ENCODE measurements around the gene PRKG2. TPM values are rescaled to one million over a fixed set of nuclear protein-coding genes. Genes with fewer than 3 reads are reported as not detected.

PRKG2 gene
- total RNA-seq, 6 donors from 2014 or later, result 2.1 to 8.9 (median 6.2) TPM

DNA sequence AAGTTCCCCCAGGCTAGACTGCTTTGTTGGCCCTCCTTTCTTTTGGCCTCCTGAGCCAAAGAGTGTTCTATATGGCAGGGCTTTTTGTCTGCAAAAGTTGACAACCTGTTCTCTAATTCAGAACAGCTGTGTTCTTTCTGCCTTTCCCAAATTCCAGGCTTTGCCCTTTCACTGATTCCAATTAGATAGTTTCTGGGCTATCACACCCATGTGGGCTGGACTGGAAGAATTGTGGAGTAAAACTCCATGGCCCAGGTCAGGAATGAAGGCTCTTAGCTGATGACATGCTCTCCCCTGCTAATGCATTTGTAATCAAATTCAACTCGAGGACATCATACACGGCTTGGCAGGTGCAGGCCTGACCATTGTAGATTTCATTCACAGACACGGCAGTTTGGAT, 165.1 kb downstream of the PRKG2 start:
- no peak overlapping the region for H3K27ac ChIP-seq
- peak in 1 of 2 donors; percentile 29 for ATAC-seq (ENCODE audit: low FRiP score in 2 of 2)
- H3K36me3 ChIP-seq, result no peaks in the 10 kb centered on the region
- 39 to 46% methylated on average over 3 of the region's 3 CpGs for WGBS, 2 donors
- H3K9me3 ChIP-seq, result no peaks in the 10 kb centered on the region
- no peaks in the 10 kb centered on the region for H3K27me3 ChIP-seq
- TF ChIP-seq POLR2A (IDR thresholded peaks at IDR 0.05), result no peak
- TF ChIP-seq EP300 (IDR thresholded peaks at IDR 0.05), result no peak
- no peak for TF ChIP-seq POLR2AphosphoS5 (IDR thresholded peaks at IDR 0.05)
- TF ChIP-seq, protein P1, sequence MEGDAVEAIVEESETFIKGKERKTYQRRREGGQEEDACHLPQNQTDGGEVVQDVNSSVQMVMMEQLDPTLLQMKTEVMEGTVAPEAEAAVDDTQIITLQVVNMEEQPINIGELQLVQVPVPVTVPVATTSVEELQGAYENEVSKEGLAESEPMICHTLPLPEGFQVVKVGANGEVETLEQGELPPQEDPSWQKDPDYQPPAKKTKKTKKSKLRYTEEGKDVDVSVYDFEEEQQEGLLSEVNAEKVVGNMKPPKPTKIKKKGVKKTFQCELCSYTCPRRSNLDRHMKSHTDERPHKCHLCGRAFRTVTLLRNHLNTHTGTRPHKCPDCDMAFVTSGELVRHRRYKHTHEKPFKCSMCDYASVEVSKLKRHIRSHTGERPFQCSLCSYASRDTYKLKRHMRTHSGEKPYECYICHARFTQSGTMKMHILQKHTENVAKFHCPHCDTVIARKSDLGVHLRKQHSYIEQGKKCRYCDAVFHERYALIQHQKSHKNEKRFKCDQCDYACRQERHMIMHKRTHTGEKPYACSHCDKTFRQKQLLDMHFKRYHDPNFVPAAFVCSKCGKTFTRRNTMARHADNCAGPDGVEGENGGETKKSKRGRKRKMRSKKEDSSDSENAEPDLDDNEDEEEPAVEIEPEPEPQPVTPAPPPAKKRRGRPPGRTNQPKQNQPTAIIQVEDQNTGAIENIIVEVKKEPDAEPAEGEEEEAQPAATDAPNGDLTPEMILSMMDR (IDR thresholded peaks at IDR 0.05), result no peak
- H3K4me3 ChIP-seq, result no peak overlapping the region
- peaks cover 0 to 6% (median 0%) of the 10 kb centered on the region in 4 donors for H3K4me1 ChIP-seq
- DNase-seq, result no peak

- Histone ChIP-seq H3K4me3 (no peak overlapping the region), H3K36me3 (no peaks in the 10 kb centered on the region), H3K27me3 (no peaks in the 10 kb centered on the region), H3K9me3 (no peaks in the 10 kb centered on the region), H3K4me1 (peaks cover 0 to 6% (median 0%) of the 10 kb centered on the region in 4 donors), H3K27ac (no peak overlapping the region)
- DNase-seq (no peak), ATAC-seq (ENCODE audit: low FRiP score in 2 of 2) (peak in 1 of 2 donors; percentile 21)
- TF ChIP-seq, protein P1 (IDR thresholded peaks at IDR 0.05), result no peak
- TF ChIP-seq POLR2A (IDR thresholded peaks at IDR 0.05) (no peak), POLR2AphosphoS5 (IDR thresholded peaks at IDR 0.05) (no peak), EP300 (IDR thresholded peaks at IDR 0.05) (no peak)
- WGBS, 2 donors, result 68 to 75% methylated on average over 4 of the region's 4 CpGs
Observed at GRCh38 chr4:81049330-81049729, 165.7 kb downstream of the PRKG2 start.

- Histone ChIP-seq H3K27ac (no peak overlapping the region), H3K4me3 (no peak overlapping the region), H3K4me1 (peaks cover 0 to 8% (median 2%) of the 10 kb centered on the region in 4 donors), H3K36me3 (no peaks in the 10 kb centered on the region), H3K9me3 (no peaks in the 10 kb centered on the region), H3K27me3 (no peaks in the 10 kb centered on the region)
- 59 to 71% methylated on average over 5 of the region's 5 CpGs for WGBS, 2 donors
- TF ChIP-seq POLR2A (IDR thresholded peaks at IDR 0.05) (no peak), POLR2AphosphoS5 (IDR thresholded peaks at IDR 0.05) (no peak), EP300 (IDR thresholded peaks at IDR 0.05) (no peak)
- TF ChIP-seq, protein P1 (IDR thresholded peaks at IDR 0.05), result no peak
- DNase-seq (no peak), ATAC-seq (ENCODE audit: low FRiP score in 2 of 2) (no peak)
Observed at GRCh38 chr4:81042578-81043365, 172.2 kb downstream of the PRKG2 start.

DNA sequence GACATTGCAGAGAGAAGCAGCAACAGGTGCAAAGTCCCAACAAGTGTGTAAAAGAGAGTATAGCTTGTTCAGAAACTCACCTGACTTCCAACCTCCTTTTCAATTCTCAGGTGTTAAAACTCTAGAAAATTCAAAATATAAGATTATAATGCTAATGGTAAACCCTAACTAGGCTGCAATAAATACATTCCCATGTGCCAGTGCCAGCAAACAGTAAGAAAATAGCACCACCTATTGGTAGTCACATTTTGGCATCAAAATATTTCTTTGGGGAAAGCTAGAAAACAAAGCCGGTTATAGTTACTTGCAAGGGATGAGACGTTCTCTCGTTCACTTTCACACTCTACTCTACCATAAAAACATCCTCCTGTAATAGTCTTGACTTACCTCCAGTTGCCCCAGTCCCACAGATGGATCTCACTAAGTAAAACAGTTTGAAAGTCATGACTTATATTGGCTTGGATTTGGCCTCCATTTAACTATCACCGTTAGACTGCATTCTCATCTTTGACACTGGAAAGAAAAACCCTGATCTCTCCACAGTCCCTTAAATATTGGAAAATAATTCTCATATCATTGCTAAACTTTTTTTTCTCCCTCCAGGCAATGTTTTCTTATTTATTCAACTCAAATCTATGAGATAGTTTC, 174.9 kb downstream of the PRKG2 start:
- H3K4me3 ChIP-seq, result no peak overlapping the region
- H3K27me3 ChIP-seq, result no peaks in the 10 kb centered on the region
- peaks cover 0 to 8% (median 2%) of the 10 kb centered on the region in 4 donors for H3K4me1 ChIP-seq
- ATAC-seq (ENCODE audit: low FRiP score in 2 of 2) (peak; percentile 64 to 72), DNase-seq (no peak)
- WGBS, 2 donors, result 17 to 22% methylated on average over 4 of the region's 4 CpGs
- H3K36me3 ChIP-seq, result no peaks in the 10 kb centered on the region
- no peaks in the 10 kb centered on the region for H3K9me3 ChIP-seq
- peak overlapping the region in 1 of 4 donors; percentile 45 for H3K27ac ChIP-seq
- TF ChIP-seq POLR2AphosphoS5 (IDR thresholded peaks at IDR 0.05) (no peak), EP300 (IDR thresholded peaks at IDR 0.05) (no peak), POLR2A (IDR thresholded peaks at IDR 0.05) (no peak)
- TF ChIP-seq, protein P1 (IDR thresholded peaks at IDR 0.05), result peak in 5 of 6 experiments; percentile 14 to 56 (median 49)
